WTC11 (cell line): ENCODE data around the gene CMTR1.

ENCODE experiments used
- AFF4 ChIP-seq: sonication (generic); formaldehyde crosslinking; IDR thresholded peaks from 2 replicates; pipeline ENCODE4 v1.8.1; 2023; ENCODE audit warnings: mild to moderate bottlenecking, missing genetic modification reagents, borderline replicate concordance
- CREM ChIP-seq: sonication (generic); formaldehyde crosslinking; IDR thresholded peaks from 2 replicates; pipeline ENCODE4 v1.8.1; 2022; ENCODE audit warnings: mild to moderate bottlenecking, missing genetic modification reagents, moderate library complexity
- CTCF ChIP-seq: fragments of 200-600 bp; IDR thresholded peaks from 2 replicates; pipeline ENCODE4 v1.8.0; 2022; ENCODE audit warnings: antibody characterized with exemption
- FOXJ3 ChIP-seq: sonication (generic); formaldehyde crosslinking; IDR thresholded peaks from 2 replicates; pipeline ENCODE4 v1.9.0; 2021; ENCODE audit warnings: missing genetic modification reagents, mild to moderate bottlenecking, borderline replicate concordance
- FOXP4 ChIP-seq: sonication (generic); formaldehyde crosslinking; IDR thresholded peaks from 2 replicates; pipeline ENCODE4 v1.8.0; 2022; ENCODE audit warnings: mild to moderate bottlenecking, missing genetic modification reagents

GRCh38 chr6:37514837-37515236, 81.8 kb downstream of the CMTR1 start:
- no peak for TF ChIP-seq FOXP4 (CRISPR knock-in tag)
- TF ChIP-seq CREM (CRISPR knock-in tag), result no peak
- TF ChIP-seq FOXJ3 (CRISPR knock-in tag), result no peak
- TF ChIP-seq CTCF, result no peak
- no peak for TF ChIP-seq AFF4 (CRISPR knock-in tag)
